ENCODE data around the gene GAB2.

- TF ChIP-seq POLR2A (IDR thresholded peaks at IDR 0.05; ENCODE audit: low read depth, low read length) = no peak
- TF ChIP-seq CHD1 (IDR thresholded peaks at IDR 0.05; ENCODE audit: low read depth, low read length) = no peak
- TF ChIP-seq MAZ (IDR thresholded peaks at IDR 0.05; ENCODE audit: borderline replicate concordance, low read depth, low read length) = no peak
- TF ChIP-seq, protein P1, sequence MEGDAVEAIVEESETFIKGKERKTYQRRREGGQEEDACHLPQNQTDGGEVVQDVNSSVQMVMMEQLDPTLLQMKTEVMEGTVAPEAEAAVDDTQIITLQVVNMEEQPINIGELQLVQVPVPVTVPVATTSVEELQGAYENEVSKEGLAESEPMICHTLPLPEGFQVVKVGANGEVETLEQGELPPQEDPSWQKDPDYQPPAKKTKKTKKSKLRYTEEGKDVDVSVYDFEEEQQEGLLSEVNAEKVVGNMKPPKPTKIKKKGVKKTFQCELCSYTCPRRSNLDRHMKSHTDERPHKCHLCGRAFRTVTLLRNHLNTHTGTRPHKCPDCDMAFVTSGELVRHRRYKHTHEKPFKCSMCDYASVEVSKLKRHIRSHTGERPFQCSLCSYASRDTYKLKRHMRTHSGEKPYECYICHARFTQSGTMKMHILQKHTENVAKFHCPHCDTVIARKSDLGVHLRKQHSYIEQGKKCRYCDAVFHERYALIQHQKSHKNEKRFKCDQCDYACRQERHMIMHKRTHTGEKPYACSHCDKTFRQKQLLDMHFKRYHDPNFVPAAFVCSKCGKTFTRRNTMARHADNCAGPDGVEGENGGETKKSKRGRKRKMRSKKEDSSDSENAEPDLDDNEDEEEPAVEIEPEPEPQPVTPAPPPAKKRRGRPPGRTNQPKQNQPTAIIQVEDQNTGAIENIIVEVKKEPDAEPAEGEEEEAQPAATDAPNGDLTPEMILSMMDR (conservative IDR thresholded peaks at IDR 0.05; ENCODE audit: low read depth, low read length) = no peak
- no peak for TF ChIP-seq ELK1 (IDR thresholded peaks at IDR 0.05; ENCODE audit: borderline replicate concordance, low read depth, low read length)
- TF ChIP-seq RFX5 (IDR thresholded peaks at IDR 0.05; ENCODE audit: low read depth, low read length) = no peak
Observed at GRCh38 chr11:78336877-78337553, 80.6 kb downstream of the GAB2 start.

Data from IMR-90 (cell line).